Large intestine (tissue), 12 donors: ENCODE data around the gene JADE2. TPM values are rescaled to one million over a fixed set of nuclear protein-coding genes. Genes with fewer than 3 reads are reported as not detected.
A peak's percentile ranks its signal among the peaks of the same experiment; 100 is the strongest.

ENCODE experiments used
- DNase-seq, 2 donors: peaks; one replicate each; pipeline versions ENCODE4 v3.0.0 to v3.0.0-alpha.2; 2013
- H3K27ac ChIP-seq: one replicate; pipeline ENCODE4 v1.5.1; 2013; ENCODE audit warnings: low read length
- H3K27me3 ChIP-seq: 2 replicates; pipeline ENCODE4 v1.6.1; 2013; ENCODE audit warnings: low read length; ENCODE audit not compliant: control insufficient read depth, insufficient read depth
- H3K36me3 ChIP-seq: 2 replicates; pipeline ENCODE4 v1.6.1; 2013; ENCODE audit warnings: low read length; ENCODE audit not compliant: control insufficient read depth, insufficient read depth
- H3K4me1 ChIP-seq: one replicate; pipeline ENCODE4 v1.6.1; 2013; ENCODE audit warnings: low read length; ENCODE audit not compliant: control insufficient read depth, insufficient read depth
- H3K4me3 ChIP-seq: one replicate; pipeline ENCODE4 v1.5.1; 2013; ENCODE audit warnings: low read length
- H3K9me3 ChIP-seq: one replicate; pipeline ENCODE4 v1.6.1; 2013; ENCODE audit warnings: mild to moderate bottlenecking, low read depth, low read length, moderate library complexity; ENCODE audit not compliant: control insufficient read depth
- WGBS: methylation state at CpG from one replicate; pipeline ENCODE4 v1.1.5; 2013; ENCODE audit warnings: low lambda C conversion rate; ENCODE audit not compliant: insufficient coverage; 5-methylcytosine and 5-hydroxymethylcytosine counted together
- long read RNA-seq, 11 donors: transcript quantifications; one replicate each; lab custom pipeline, GENCODE V29; 2026
- polyA plus RNA-seq: library from polyadenylated mRNA; unstranded; fragments of 120-200 nt; gene quantifications from one replicate; pipeline ENCODE4 v1.2.1, GENCODE V29; 2013

JADE2 gene
- 29.9 TPM for polyA plus RNA-seq
- long read RNA-seq, donor 1, partial matches to known transcripts: 0 of 1 reads
- long read RNA-seq, donor 1, other reads (novel, unspliced or antisense): 0 of 1 reads
- long read RNA-seq, donor 2, partial matches to known transcripts: 16 of 18 reads
- long read RNA-seq, donor 2, other reads (novel, unspliced or antisense): 0 of 18 reads
- long read RNA-seq, donor 3, partial matches to known transcripts: 5 of 5 reads
- long read RNA-seq, donor 3, other reads (novel, unspliced or antisense): 0 of 5 reads
- long read RNA-seq, donor 4: 0 reads
- long read RNA-seq, donor 5: 0 reads
- long read RNA-seq, donor 6, partial matches to known transcripts: 0 of 1 reads
- long read RNA-seq, donor 6, other reads (novel, unspliced or antisense): 0 of 1 reads
- long read RNA-seq, donor 7: 0 reads
- long read RNA-seq, donor 8: 0 reads
- long read RNA-seq, donor 9, partial matches to known transcripts: 10 of 10 reads
- long read RNA-seq, donor 9, other reads (novel, unspliced or antisense): 0 of 10 reads
- long read RNA-seq, donor 10: 0 reads
- long read RNA-seq, donor 11: 0 reads

GRCh38 chr5:134524826-134525682, at the start of gene JADE2:
Gene JADE2 (plus strand): TSS chr5:134525670. CDS start chr5:134535858, 10,188 bp downstream.
- H3K27me3 ChIP-seq: no peaks in the 10 kb centered on the region
- peak within 1 kb of the TSS; percentile 97 for H3K27ac ChIP-seq
- peak within 1 kb of the TSS; percentile 95 for H3K4me3 ChIP-seq
- peaks cover 47% of the 10 kb centered on the region for H3K4me1 ChIP-seq
- peak; percentile 79 to 91 for DNase-seq
- no CpG with 5 or more reads among the region's 57 CpGs for WGBS
- peaks cover 6% of the 10 kb centered on the region for H3K9me3 ChIP-seq
- peaks cover 2% of the 10 kb centered on the region for H3K36me3 ChIP-seq

GRCh38 chr5:134477462-134478245, 47.8 kb upstream of the JADE2 start:
- DNase-seq: no peak
- H3K4me1 ChIP-seq: no peaks in the 10 kb centered on the region
- H3K4me3 ChIP-seq: no peak overlapping the region
- H3K36me3 ChIP-seq: no peaks in the 10 kb centered on the region
- no CpG with 5 or more reads among the region's 14 CpGs for WGBS
- no peaks in the 10 kb centered on the region for H3K9me3 ChIP-seq
- H3K27ac ChIP-seq: no peak overlapping the region
- no peaks in the 10 kb centered on the region for H3K27me3 ChIP-seq

- H3K27me3 ChIP-seq: no peaks in the 10 kb centered on the region
- H3K27ac ChIP-seq: no peak overlapping the region
- H3K4me1 ChIP-seq: no peaks in the 10 kb centered on the region
- no peak overlapping the region for H3K4me3 ChIP-seq
- WGBS: 89% methylated on average over 2 of the region's 4 CpGs
- no peaks in the 10 kb centered on the region for H3K36me3 ChIP-seq
- no peaks in the 10 kb centered on the region for H3K9me3 ChIP-seq
- DNase-seq: no peak
Observed at GRCh38 chr5:134479839-134480238, 45.6 kb upstream of the JADE2 start.

- no CpG with 5 or more reads among the region's 7 CpGs for WGBS
- Histone ChIP-seq H3K9me3 (no peaks in the 10 kb centered on the region), H3K36me3 (no peaks in the 10 kb centered on the region), H3K27ac (no peak overlapping the region), H3K4me3 (no peak overlapping the region), H3K4me1 (no peaks in the 10 kb centered on the region), H3K27me3 (no peaks in the 10 kb centered on the region)
- DNase-seq: no peak
Observed at GRCh38 chr5:134489227-134489944, 36.1 kb upstream of the JADE2 start.

- Histone ChIP-seq H3K4me3 (no peak overlapping the region), H3K27me3 (no peaks in the 10 kb centered on the region), H3K27ac (no peak overlapping the region), H3K4me1 (no peaks in the 10 kb centered on the region), H3K9me3 (no peaks in the 10 kb centered on the region), H3K36me3 (no peaks in the 10 kb centered on the region)
- DNase-seq: no peak
- WGBS: no CpG with 5 or more reads among the region's 9 CpGs
Observed at GRCh38 chr5:134490255-134490924, 35.1 kb upstream of the JADE2 start.

GRCh38 chr5:134490925-134491271, 34.6 kb upstream of the JADE2 start:
- H3K27ac ChIP-seq: no peak overlapping the region
- no peaks in the 10 kb centered on the region for H3K4me1 ChIP-seq
- H3K4me3 ChIP-seq: no peak overlapping the region
- H3K9me3 ChIP-seq: no peaks in the 10 kb centered on the region
- DNase-seq: no peak
- 100% methylated on average over 1 of the region's 8 CpGs for WGBS
- H3K27me3 ChIP-seq: no peaks in the 10 kb centered on the region
- H3K36me3 ChIP-seq: no peaks in the 10 kb centered on the region

- Histone ChIP-seq H3K4me3 (no peak overlapping the region), H3K9me3 (no peaks in the 10 kb centered on the region), H3K36me3 (no peaks in the 10 kb centered on the region), H3K27ac (no peak overlapping the region), H3K27me3 (no peaks in the 10 kb centered on the region), H3K4me1 (no peaks in the 10 kb centered on the region)
- no CpG with 5 or more reads among the region's 9 CpGs for WGBS
- DNase-seq: no peak
Observed at GRCh38 chr5:134491841-134492442, 33.5 kb upstream of the JADE2 start.

- H3K27me3 ChIP-seq: no peaks in the 10 kb centered on the region
Observed at GRCh38 chr5:134492568-134492967, 32.9 kb upstream of the JADE2 start.

GRCh38 chr5:134493461-134494055, 31.9 kb upstream of the JADE2 start:
- no peak overlapping the region for H3K4me3 ChIP-seq
- H3K27ac ChIP-seq: no peak overlapping the region
- no peak for DNase-seq
- no peaks in the 10 kb centered on the region for H3K9me3 ChIP-seq
- H3K36me3 ChIP-seq: no peaks in the 10 kb centered on the region
- no peaks in the 10 kb centered on the region for H3K27me3 ChIP-seq
- WGBS: no CpG with 5 or more reads among the region's 4 CpGs
- H3K4me1 ChIP-seq: no peaks in the 10 kb centered on the region

More at GRCh38 chr5:134492568-134492967, 32.9 kb upstream of the JADE2 start:
- 83% methylated on average over 2 of the region's 6 CpGs for WGBS
- Histone ChIP-seq H3K4me1 (no peaks in the 10 kb centered on the region), H3K9me3 (no peaks in the 10 kb centered on the region), H3K27ac (no peak overlapping the region), H3K4me3 (no peak overlapping the region), H3K36me3 (no peaks in the 10 kb centered on the region)
- DNase-seq: no peak
